Prostate gland (tissue), 2 donors: ENCODE measurements around the gene ATP6V0B. TPM values are rescaled to one million over a fixed set of nuclear protein-coding genes. Genes with fewer than 3 reads are reported as not detected.
A peak's percentile ranks its signal among the peaks of the same experiment; 100 is the strongest.

Source experiments
- DNase-seq: peaks from one replicate; pipeline ENCODE4 v3.0.0-alpha.2; 2019; ENCODE audit warnings: low spot score
- H3K27ac ChIP-seq, 2 donors: fragments of 200-600 bp; sonication (generic); 2 replicates each; pipeline ENCODE4 v1.5.1; 2017 to 2019
- H3K27me3 ChIP-seq: fragments of 200-600 bp; sonication (generic); replicated peaks from 2 replicates; pipeline ENCODE4 v1.5.1; 2019; ENCODE audit not compliant: insufficient read depth
- H3K36me3 ChIP-seq, 2 donors: fragments of 200-600 bp; sonication (generic); 1 replicate in 1 of 2; 2 replicates in 1 of 2; pipeline versions ENCODE4 v1.5.1 to v1.8.1; 2017 to 2019
- H3K4me1 ChIP-seq: fragments of 200-600 bp; sonication (generic); replicated peaks from 2 replicates; pipeline ENCODE4 v1.5.1; 2019
- H3K4me3 ChIP-seq, 2 donors: fragments of 200-600 bp; sonication (generic); 2 replicates each; pipeline ENCODE4 v1.5.1; 2017 to 2019
- H3K9me3 ChIP-seq: fragments of 200-600 bp; sonication (generic); 2 replicates; pipeline ENCODE4 v1.5.1; 2017
- POLR2A ChIP-seq: fragments of 450-650 bp; IDR thresholded peaks from one replicate; pipeline ENCODE4 v1.6.1; 2016; ENCODE audit warnings: antibody characterized with exemption, mild to moderate bottlenecking
- POLR2AphosphoS5 ChIP-seq: sonication (generic); formaldehyde crosslinking; IDR thresholded peaks from one replicate; pipeline ENCODE4 v1.6.1; 2017; ENCODE audit warnings: antibody characterized with exemption
- WGBS: methylation state at CpG from one replicate; pipeline ENCODE4 v1.1.5; 2018; 5-methylcytosine and 5-hydroxymethylcytosine counted together
- intact Hi-C: fragments of 100-400 bp; cut with DNase I; formaldehyde crosslinking; loops from one replicate; pipeline ENCODE4 v1.14.2; 2022
- total RNA-seq, 2 donors: library from RNA; depleted of rRNA; stranded (reverse); fragments of >200 nt; gene quantifications; one replicate each; pipeline ENCODE4 v1.1.0, GENCODE V29; 2016
- TF ChIP-seq, protein P1 (sequence below), 4 experiments: fragments of 200-600 bp in 2 of 4; fragments of 450-650 bp in 2 of 4; sonication (generic) in 2 of 4; IDR thresholded peaks; 1 replicate in 3 of 4; 2 replicates in 1 of 4; pipeline ENCODE4 v1.5.1; 2016 to 2019; ENCODE audit warnings: antibody characterized with exemption in 4 of 4, mild to moderate bottlenecking in 2 of 4, moderate library complexity in 2 of 4

ATP6V0B gene
- total RNA-seq, 2 donors from 2014 or later, result 180 to 245 TPM

DNA sequence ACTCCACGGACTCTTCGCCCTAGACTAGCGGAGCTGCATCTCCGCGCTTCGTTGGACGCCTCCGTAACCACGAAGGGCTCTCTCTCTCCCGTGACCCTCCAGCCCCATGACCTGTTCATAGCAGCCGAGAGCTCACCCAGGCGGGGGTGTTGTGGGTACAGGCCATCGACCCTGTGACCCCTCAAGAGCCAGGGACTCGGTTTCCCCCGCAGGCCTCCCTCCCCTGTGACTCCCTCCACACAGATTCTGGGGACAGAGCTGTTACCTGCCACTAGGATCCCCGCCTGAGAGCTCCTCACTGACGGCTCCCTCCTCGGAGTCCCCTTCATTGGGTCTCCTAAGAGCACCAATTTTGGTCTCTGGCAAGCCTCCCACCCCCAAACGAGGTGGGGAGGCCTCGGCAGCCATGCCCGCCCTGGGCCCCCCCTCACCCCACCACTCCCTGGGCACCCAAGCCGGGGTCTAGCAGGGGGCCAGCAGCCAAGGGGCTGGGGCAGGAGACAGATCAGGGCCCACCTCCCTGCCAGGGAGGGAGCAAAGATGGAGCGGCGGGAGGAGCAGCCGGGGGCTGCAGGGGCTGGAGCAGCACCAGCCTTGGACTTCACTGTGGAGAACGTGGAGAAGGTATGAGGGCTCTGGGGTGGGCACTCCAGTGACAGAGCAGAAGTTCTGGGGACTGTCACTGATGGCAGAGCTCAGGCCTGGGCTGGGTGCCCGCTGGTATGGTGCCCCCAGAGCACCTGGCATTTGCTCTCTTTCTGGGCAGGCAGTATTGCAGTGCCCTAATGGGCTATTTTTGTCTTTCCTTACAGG, 27.5 kb upstream of the ATP6V0B start:
- Histone ChIP-seq H3K27ac (peak overlapping the region; percentile 92 to 94), H3K36me3 (no peaks in the 10 kb centered on the region), H3K4me1 (peaks cover 17% of the 10 kb centered on the region), H3K27me3 (no peaks in the 10 kb centered on the region), H3K4me3 (peak overlapping the region; percentile 69 to 73), H3K9me3 (no peaks in the 10 kb centered on the region)
- 5% methylated on average over 21 of the region's 27 CpGs for WGBS
- no peak for DNase-seq
- TF ChIP-seq, protein P1, sequence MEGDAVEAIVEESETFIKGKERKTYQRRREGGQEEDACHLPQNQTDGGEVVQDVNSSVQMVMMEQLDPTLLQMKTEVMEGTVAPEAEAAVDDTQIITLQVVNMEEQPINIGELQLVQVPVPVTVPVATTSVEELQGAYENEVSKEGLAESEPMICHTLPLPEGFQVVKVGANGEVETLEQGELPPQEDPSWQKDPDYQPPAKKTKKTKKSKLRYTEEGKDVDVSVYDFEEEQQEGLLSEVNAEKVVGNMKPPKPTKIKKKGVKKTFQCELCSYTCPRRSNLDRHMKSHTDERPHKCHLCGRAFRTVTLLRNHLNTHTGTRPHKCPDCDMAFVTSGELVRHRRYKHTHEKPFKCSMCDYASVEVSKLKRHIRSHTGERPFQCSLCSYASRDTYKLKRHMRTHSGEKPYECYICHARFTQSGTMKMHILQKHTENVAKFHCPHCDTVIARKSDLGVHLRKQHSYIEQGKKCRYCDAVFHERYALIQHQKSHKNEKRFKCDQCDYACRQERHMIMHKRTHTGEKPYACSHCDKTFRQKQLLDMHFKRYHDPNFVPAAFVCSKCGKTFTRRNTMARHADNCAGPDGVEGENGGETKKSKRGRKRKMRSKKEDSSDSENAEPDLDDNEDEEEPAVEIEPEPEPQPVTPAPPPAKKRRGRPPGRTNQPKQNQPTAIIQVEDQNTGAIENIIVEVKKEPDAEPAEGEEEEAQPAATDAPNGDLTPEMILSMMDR (IDR thresholded peaks at IDR 0.05), result no peak
- TF ChIP-seq POLR2A (no peak), POLR2AphosphoS5 (no peak)
- intact Hi-C loops, result no loop called here

- intact Hi-C loops, result no loop called here
- 18% methylated on average over 3 of the region's 3 CpGs for WGBS
Measured at GRCh38 chr1:43947874-43948437, 26.8 kb upstream of the ATP6V0B start.

GRCh38 chr1:43949678-43950077, 25.1 kb upstream of the ATP6V0B start:
- TF ChIP-seq POLR2AphosphoS5, result no peak
- TF ChIP-seq POLR2A, result no peak
- TF ChIP-seq, protein P1 (IDR thresholded peaks at IDR 0.05), result no peak
- Histone ChIP-seq H3K36me3 (no peaks in the 10 kb centered on the region), H3K4me1 (peaks cover 17% of the 10 kb centered on the region), H3K9me3 (no peaks in the 10 kb centered on the region), H3K27me3 (no peaks in the 10 kb centered on the region), H3K27ac (no peak overlapping the region), H3K4me3 (no peak overlapping the region)
- intact Hi-C loops, result no loop called here
- DNase-seq, result no peak
- WGBS, result 84% methylated on average over 10 of the region's 13 CpGs

More at GRCh38 chr1:43947874-43948437, 26.8 kb upstream of the ATP6V0B start:
- peak overlapping the region in 1 of 2 donors; percentile 92 for H3K27ac ChIP-seq
- no peaks in the 10 kb centered on the region for H3K9me3 ChIP-seq
- peaks cover 17% of the 10 kb centered on the region for H3K4me1 ChIP-seq
- H3K4me3 ChIP-seq, result peak overlapping the region; percentile 69 to 73
- H3K27me3 ChIP-seq, result no peaks in the 10 kb centered on the region
- DNase-seq, result no peak
- TF ChIP-seq, protein P1 (IDR thresholded peaks at IDR 0.05), result no peak
- TF ChIP-seq POLR2AphosphoS5, result no peak
- TF ChIP-seq POLR2A, result no peak
- H3K36me3 ChIP-seq, result no peaks in the 10 kb centered on the region

- no peak for DNase-seq
- TF ChIP-seq, protein P1 (IDR thresholded peaks at IDR 0.05), result no peak
- no peak for TF ChIP-seq POLR2A
- TF ChIP-seq POLR2AphosphoS5, result no peak
- Histone ChIP-seq H3K4me1 (peaks cover 15% of the 10 kb centered on the region), H3K27ac (no peak overlapping the region), H3K4me3 (no peak overlapping the region), H3K27me3 (no peaks in the 10 kb centered on the region), H3K36me3 (no peaks in the 10 kb centered on the region), H3K9me3 (no peaks in the 10 kb centered on the region)
- intact Hi-C loops, result no loop called here
- WGBS, result 82% methylated on average over 4 of the region's 4 CpGs
Measured at GRCh38 chr1:43951021-43951985, 23.5 kb upstream of the ATP6V0B start.
